ENCODE data around the gene PGLYRP4.

PGLYRP4 gene, protein sequence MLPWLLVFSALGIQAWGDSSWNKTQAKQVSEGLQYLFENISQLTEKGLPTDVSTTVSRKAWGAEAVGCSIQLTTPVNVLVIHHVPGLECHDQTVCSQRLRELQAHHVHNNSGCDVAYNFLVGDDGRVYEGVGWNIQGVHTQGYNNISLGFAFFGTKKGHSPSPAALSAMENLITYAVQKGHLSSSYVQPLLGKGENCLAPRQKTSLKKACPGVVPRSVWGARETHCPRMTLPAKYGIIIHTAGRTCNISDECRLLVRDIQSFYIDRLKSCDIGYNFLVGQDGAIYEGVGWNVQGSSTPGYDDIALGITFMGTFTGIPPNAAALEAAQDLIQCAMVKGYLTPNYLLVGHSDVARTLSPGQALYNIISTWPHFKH

DNA sequence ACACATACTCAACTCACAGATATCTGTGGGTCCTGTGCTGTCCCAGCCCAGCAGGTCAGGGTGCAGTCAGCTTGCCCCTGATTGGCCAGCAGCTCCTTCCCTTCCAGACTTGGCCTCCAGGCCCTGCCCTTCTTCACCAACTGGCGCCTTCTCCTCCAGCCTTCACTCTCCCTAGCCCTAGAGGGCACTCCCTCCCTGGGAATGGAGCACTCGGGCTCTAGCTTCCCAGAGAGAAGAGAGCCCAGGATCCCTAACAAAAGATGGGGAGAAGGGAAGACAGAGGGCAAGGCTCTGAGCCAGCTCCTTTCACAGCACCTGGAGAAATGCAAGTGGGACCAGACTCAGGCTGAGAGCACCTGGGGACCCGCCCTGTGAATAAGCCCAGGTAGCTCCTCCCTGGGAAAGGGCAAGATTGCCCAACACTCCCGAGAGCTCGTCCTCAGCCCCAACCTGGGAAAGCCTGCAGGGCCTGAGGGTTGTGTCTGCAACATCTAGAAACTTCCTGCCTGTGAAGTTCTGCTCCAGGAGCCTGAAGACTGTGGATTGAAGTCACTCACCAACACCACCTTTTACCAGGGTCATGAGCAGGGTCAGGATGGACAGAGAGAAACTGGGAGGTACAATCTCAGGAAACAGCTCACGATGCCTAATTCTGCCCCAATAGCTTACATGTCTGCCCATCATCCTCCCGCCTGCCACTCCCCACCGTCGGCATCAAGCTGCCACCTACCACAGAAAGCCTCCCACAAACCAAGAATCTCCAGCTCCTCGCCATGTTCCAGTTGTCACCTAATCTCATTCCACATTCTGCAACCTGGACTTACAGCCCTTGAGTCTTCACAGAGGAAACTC is at the start of gene PGLYRP4:
Gene PGLYRP4, minus strand, starts transcription at position 331 of the 852 bp plus-strand sequence. CDS start 909 bp downstream, outside the sequence.
- DNase-seq: no peak

DNA sequence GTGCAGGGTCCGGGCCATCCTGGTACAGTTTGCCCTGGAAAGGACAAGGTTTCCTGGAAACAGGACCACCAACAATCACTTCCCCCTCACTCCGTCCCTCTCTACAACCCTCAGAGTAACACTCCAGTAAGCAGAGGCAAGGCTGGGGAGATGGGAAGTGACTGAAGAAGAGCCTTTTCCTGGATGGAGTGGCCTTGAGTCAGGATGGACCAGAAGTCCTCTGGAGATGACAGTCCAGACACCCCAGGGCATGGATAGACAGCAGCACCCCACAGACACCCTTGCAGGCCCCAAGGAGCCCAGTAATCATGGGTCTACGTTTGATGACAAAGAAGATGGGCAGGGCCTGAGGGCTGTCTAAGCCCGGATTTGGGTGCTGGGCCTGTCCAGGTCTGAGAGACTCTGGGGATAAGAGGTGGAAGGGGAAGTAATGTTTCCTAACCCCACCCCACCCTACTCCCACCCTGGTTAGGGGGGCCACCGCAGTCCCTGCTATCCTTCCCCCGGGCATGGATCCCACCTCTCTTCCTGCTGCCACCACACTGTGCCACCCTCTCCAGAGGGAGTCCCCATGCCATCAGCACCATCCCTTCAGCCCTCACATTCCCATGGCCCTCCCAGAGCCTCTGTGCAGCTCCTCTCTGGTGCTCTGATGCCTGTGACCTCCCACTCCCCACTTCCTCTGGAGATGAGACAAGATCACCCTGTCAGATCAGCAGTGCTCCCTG is 49.4 kb upstream of the PGLYRP4 start:
- DNase-seq: no peak

GRCh38 chr1:153397051-153397923 is 48.6 kb upstream of the PGLYRP4 start:
- DNase-seq: no peak

- no peak for DNase-seq
Measured at GRCh38 chr1:153396461-153396860, 47.8 kb upstream of the PGLYRP4 start.

GRCh38 chr1:153395776-153396175 is 47.1 kb upstream of the PGLYRP4 start:
- DNase-seq: no peak

- DNase-seq: no peak
Measured at GRCh38 chr1:153395136-153395685, 46.6 kb upstream of the PGLYRP4 start.

DNA sequence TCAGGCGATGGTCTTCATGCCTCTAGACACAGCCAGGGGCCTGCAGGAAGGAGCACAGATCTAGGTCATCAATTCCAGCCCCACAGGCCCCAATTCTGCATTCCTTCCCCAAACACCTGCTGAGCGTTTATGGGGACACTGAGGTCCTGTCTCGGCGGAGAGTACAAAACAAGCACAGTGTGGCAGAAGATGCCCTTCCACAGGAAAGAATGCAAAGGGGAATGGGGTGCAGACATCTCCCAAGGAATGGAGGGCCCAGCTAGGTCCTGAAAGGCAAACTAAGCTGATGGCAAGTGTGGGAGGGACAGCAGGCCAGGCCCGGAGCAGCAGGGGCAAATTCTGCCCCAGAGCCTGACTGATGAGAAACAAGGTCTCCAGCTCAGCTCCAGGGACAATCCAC is 45.8 kb upstream of the PGLYRP4 start:
- DNase-seq: no peak

- no peak for DNase-seq
Measured at GRCh38 chr1:153393926-153394325, 45.3 kb upstream of the PGLYRP4 start.

- no peak for DNase-seq
Measured at GRCh38 chr1:153392822-153393221, 44.2 kb upstream of the PGLYRP4 start.

GRCh38 chr1:153392258-153392657 is 43.6 kb upstream of the PGLYRP4 start:
- DNase-seq: no peak

DNA sequence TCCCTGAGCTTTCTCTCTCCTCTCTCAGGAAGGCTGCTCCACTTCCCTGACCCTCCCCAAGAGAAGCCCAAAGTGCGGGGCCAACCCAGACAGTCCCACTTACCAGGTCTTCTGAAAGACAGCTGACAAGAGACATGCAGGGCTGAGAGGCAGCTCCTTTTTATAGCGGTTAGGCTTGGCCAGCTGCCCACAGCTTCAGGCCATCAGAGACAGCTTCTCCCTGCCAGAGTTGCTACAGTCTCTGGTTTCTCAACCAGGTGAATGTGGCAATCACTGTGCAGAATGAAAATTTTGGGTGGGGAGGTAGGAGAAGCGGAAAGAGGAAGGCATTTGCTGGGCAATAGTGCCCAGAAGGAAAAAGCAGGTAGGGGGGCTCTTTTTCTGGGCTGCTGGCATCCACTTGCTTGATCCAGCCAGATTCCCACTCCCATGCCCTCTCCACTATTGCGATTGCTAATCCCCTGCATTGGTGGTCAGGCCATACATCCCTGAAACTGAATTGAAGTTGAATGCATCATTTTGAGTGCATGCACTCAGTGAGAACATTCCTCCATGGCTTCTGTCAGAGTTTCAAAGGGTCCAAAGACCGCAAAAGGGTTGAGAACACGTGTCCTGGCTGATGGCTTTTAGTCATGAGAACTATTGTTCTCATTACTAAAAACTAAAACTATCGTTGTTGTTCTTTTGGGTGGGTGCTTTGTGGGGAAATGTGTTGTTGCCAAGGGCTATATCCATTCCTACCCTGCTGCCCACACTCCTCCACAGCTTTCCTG is 42.5 kb upstream of the PGLYRP4 start, which contains the start of gene S100A8:
Gene S100A8, minus strand, starts transcription at position 136 of the 773 bp plus-strand sequence. CDS start 538 bp downstream, outside the sequence.
- no peak for DNase-seq

DNA sequence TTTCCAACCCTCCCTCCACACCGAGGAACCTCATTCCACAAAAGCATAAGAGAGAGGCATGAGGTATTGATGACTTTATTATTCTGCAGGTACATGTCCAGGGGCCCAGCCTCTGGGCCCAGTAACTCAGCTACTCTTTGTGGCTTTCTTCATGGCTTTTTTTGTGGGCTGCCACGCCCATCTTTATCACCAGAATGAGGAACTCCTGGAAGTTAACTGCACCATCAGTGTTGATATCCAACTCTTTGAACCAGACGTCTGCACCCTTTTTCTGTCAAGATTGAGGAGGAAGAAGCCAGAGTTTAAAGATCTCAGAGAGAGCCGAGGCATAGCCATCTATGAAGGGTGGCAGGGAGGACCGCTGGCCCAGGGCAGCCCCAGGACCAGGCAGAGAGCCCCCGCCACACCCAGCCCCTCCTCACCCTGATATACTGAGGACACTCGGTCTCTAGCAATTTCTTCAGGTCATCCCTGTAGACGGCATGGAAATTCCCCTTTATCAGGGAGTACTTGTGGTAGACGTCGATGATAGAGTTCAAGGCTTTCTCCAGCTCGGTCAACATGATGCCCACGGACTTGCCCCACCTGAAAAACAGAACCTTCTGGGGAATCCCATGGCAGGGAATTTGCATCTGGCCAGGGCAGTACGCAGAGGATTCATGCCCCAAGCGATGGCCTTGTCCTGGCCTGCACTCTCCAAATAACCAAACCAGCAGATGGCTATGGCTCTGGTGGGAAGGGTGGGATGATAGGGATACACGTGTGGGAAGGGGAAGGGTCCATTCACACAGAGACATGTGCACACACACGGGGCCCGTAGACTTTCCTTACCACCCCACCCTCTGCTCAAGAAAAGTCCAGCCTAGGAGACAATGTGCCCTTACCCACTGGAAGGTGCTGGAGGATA is 41.6 kb upstream of the PGLYRP4 start:
- no peak for DNase-seq

DNA sequence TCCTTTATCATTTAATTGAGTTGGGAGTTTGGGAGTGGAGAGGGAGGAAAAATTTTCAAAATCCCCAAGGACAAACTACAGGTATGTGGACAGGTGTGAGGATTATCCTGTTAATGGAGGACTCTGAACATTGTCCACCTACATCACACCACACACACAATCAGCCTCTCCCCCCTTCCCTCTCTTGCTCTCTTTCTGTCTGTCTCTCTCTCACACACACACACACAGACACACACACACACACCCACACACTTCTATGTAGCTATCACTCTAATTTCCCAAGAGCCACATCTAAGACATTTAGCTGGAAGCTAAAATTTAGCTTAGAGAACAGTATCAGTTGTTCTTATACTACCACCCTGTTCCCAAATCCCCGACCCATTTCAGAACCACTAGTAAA is 40.8 kb upstream of the PGLYRP4 start:
- DNase-seq: no peak

- DNase-seq: no peak
Measured at GRCh38 chr1:153387785-153388184, 39.1 kb upstream of the PGLYRP4 start.

DNA sequence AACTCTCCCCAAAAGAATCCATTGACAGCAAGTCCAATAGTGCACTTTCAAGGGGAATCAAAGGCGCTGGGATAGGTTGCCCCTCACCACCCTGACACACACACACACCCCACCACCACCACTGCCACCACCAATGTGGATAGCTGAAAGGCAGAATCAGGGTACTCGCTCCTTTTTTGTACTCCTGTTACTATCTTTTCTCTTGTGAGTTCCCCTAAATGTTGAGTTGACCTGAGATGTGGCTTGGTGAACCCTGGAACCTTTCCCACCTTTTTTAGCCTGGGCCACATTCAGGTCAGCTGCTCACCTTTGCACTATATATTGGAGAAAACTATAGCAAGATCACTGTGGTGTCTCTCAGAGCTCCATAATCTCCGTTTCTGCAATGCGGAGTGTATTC is 38.4 kb upstream of the PGLYRP4 start:
- no peak for DNase-seq

DNA sequence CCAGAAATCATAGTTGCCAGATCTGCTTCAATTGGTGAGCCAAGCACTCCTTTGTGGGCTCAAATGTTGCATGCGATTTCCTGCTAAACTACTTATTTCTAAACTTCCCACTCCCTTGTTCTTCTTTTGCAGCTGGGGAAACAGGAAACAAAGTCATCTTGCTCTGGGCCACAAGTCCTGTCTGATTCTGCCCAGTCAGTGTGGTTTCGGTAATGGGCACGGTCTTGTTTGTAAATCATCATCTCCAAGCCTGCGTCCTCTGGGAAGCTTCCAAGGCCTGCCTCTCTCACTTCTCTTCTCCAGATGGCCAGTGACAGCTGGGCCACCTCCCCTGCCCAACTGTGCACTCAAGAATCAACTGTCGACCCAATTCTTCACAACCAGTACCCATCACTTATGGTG is 37.9 kb upstream of the PGLYRP4 start:
- DNase-seq: no peak

DNA sequence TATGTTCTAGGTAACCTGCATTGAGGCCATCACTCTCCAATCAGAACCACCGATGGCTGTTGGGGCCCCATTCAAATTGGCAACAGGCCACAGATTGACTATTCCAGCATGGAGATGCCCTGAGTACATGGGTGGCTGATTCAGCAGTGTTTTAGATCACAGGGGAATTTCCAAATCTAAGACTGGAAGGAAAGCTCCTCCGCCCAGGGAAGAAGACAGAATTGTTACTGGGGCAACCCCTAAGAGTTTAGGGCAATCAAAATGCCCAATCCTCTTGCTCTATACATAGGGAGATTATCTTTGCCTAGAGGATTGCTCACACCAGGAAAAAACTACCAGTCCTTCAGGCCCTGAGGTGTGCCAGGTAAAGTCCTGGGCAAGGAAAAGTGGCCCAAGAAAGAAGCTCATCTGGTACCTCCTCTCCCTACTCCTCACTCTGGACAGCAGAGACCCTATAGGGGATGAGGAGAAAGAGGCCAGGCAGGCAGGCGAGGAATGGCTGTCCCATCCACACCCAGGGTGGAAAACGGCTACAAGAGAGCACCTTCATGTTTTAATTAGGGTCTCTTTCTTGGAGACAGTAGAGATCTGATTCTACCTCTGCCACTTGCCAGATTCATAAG is 36.4 kb upstream of the PGLYRP4 start:
- no peak for DNase-seq

- no peak for DNase-seq
Measured at GRCh38 chr1:153380711-153381110, 32.1 kb upstream of the PGLYRP4 start.

GRCh38 chr1:153379591-153379990 is 30.9 kb upstream of the PGLYRP4 start:
- DNase-seq: no peak

Data from activated naive CD4-positive, alpha-beta T cell treated with anti-CD3 and anti-CD28 coated beads, Interleukin-2, amount 50 U/mL, for 16 hours (primary cell).